ENCODE measurements around the gene TIMM50. TPM values are rescaled to one million over a fixed set of nuclear protein-coding genes. Genes with fewer than 3 reads are reported as not detected.

TIMM50 gene
- total and polyA plus RNA-seq, 7 donors = 70.5 to 189 (median 86.1) TPM

DNA sequence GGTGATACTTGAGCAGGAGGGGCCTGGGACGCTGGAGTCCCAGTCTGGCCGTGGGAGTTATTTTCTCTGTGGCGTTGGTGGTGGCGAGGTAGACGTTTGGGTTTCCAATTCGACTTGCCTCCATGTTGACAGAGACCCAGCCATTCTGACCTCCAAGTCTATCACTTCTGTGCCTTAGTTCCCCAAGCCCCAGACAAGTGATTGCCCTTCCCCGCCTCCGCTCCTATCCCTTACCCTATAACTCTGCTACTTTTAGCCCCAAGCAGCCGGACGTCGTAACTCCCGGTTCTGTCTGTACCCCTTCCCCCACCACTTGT is 549 bp downstream of the TIMM50 start:
- peak overlapping the region; percentile 95 for H3K27ac ChIP-seq
- TF ChIP-seq, protein P1, sequence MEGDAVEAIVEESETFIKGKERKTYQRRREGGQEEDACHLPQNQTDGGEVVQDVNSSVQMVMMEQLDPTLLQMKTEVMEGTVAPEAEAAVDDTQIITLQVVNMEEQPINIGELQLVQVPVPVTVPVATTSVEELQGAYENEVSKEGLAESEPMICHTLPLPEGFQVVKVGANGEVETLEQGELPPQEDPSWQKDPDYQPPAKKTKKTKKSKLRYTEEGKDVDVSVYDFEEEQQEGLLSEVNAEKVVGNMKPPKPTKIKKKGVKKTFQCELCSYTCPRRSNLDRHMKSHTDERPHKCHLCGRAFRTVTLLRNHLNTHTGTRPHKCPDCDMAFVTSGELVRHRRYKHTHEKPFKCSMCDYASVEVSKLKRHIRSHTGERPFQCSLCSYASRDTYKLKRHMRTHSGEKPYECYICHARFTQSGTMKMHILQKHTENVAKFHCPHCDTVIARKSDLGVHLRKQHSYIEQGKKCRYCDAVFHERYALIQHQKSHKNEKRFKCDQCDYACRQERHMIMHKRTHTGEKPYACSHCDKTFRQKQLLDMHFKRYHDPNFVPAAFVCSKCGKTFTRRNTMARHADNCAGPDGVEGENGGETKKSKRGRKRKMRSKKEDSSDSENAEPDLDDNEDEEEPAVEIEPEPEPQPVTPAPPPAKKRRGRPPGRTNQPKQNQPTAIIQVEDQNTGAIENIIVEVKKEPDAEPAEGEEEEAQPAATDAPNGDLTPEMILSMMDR (IDR thresholded peaks at IDR 0.05) = no peak
- intact Hi-C loops (cut with DNase I) = no loop called here

DNA sequence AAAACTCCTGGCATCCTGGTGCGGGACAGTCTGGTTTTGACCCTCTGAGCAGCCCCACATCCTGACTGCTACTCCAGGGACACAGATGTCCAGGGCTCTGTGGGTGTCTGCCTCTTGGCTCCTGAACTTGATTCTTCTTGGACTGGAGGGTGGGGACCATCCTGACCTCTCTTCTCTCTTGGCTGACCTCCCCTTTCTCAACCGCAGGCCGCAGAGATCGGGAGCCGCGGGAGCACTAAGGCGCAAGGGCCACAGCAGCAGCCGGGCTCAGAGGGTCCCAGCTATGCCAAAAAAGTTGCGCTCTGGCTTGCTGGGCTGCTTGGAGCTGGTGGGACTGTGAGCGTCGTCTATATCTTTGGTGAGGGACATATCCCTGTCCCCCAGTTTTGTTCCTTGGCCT is 1.0 kb downstream of the TIMM50 start:
- Histone ChIP-seq H3K27me3 (ENCODE audit: insufficient read depth in 3 of 3, low read length in 2 of 3) (no peaks in the 10 kb centered on the region), H3K27ac (no peak overlapping the region), H3K4me3 (peak overlapping the region; percentile 97), H3K9me3 (no peaks in the 10 kb centered on the region), H3K36me3 (ENCODE audit: insufficient read depth in 1 of 2, low read depth in 1 of 2) (peaks cover 0 to 49% of the 10 kb centered on the region in 2 donors), H3K4me1 (peaks cover 10% of the 10 kb centered on the region)
- 61 to 62% (median 61%) methylated on average over 11 of the region's 11 CpGs for WGBS, 3 donors
- ATAC-seq (no peak), DNase-seq (no peak)
- TF ChIP-seq, protein P1 (IDR thresholded peaks at IDR 0.05) = no peak
- intact Hi-C loops (cut with DNase I) = no loop called here

More for the DNA sequence above, 549 bp downstream of the TIMM50 start:
- ATAC-seq (no peak), DNase-seq (no peak)
- H3K27me3 ChIP-seq (ENCODE audit: insufficient read depth in 3 of 3, low read length in 2 of 3) = no peaks in the 10 kb centered on the region
- peaks cover 0 to 48% of the 10 kb centered on the region in 2 donors for H3K36me3 ChIP-seq (ENCODE audit: insufficient read depth in 1 of 2, low read depth in 1 of 2)
- WGBS, 3 donors = 1% methylated on average over 12 of the region's 12 CpGs
- peaks cover 10% of the 10 kb centered on the region for H3K4me1 ChIP-seq
- peak overlapping the region; percentile 97 for H3K4me3 ChIP-seq
- H3K9me3 ChIP-seq = no peaks in the 10 kb centered on the region

DNA sequence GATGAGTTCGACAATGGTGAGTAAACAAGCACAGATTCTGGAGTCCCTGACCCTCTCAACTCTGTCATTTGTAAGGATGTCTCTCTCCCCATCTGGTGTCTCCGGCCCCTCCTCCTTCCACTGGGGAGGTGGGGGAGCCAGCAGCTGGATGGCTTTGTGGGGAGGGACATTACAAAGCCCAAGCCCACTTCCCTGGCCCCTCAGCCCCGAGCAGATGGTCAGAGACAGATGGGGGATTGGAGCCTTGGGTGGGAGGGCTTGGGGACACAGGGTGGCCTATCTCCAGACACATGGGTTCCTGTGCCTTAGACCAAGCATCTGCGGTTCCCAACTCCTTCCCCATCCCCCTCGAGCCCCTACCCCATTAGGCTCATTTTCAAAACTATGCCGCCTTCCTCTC is 2.5 kb downstream of the TIMM50 start:
- H3K4me3 ChIP-seq = no peak overlapping the region
- H3K9me3 ChIP-seq = no peaks in the 10 kb centered on the region
- H3K36me3 ChIP-seq (ENCODE audit: insufficient read depth in 1 of 2, low read depth in 1 of 2) = peaks cover 0 to 56% of the 10 kb centered on the region in 2 donors
- ATAC-seq (no peak), DNase-seq (no peak)
- peaks cover 10% of the 10 kb centered on the region for H3K4me1 ChIP-seq
- intact Hi-C loops (cut with DNase I) = no loop called here
- H3K27me3 ChIP-seq (ENCODE audit: insufficient read depth in 3 of 3, low read length in 2 of 3) = no peaks in the 10 kb centered on the region
- TF ChIP-seq, protein P1 (IDR thresholded peaks at IDR 0.05) = no peak
- no peak overlapping the region for H3K27ac ChIP-seq
- WGBS, 3 donors = 43 to 54% (median 54%) methylated on average over 6 of the region's 6 CpGs

DNA sequence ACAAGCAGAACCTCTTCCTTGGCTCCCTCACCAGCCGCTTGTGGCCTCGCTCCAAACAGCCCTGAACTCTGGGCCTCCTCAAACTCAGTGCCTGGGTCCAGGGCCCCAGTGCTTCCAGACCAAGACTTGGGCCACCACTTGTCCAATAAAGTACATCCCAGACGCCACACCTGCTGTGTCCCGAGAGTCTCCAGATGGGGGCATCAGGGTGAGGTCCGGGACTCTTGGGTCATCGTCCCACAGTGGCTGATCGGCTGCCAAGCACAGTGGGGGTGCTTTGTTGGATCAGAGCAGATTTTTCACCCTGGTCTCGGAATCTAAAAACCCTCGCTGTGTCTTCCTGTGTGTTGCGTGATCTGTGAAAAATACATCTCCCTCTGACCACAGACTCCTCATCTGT is 9.1 kb downstream of the TIMM50 start:
- ATAC-seq = no peak
- Histone ChIP-seq H3K36me3 (ENCODE audit: insufficient read depth in 1 of 2, low read depth in 1 of 2) (peaks cover 13 to 76% of the 10 kb centered on the region in 2 donors), H3K4me3 (no peak overlapping the region), H3K27ac (no peak overlapping the region), H3K9me3 (no peaks in the 10 kb centered on the region), H3K4me1 (no peaks in the 10 kb centered on the region), H3K27me3 (ENCODE audit: insufficient read depth in 3 of 3, low read length in 2 of 3) (no peaks in the 10 kb centered on the region)
- DNase-seq = no peak
- WGBS, 3 donors = 70 to 72% (median 72%) methylated on average over 10 of the region's 10 CpGs
- TF ChIP-seq, protein P1 (IDR thresholded peaks at IDR 0.05) = no peak
- intact Hi-C loops (cut with DNase I) = no loop called here

DNA sequence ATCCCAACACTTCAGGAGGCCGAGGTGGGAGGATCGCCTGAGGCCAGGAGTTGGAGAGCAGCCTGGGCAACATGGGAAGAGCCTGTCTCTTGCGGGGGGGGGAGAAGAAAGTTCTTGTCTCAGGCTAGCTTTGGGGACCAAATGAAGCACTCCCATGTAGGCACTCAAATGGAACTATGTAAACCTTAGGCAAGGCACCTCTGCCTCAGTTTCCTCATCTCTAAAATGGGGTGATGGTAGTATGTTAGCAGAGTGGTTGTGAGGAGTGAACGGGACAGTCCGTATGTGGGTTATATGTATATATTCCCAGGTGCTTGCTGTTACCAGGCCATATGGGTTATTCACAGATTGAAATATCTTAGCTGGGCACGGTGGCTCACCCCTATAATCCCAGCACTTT is 11.6 kb downstream of the TIMM50 start:
- Histone ChIP-seq H3K4me1 (no peaks in the 10 kb centered on the region), H3K9me3 (no peaks in the 10 kb centered on the region), H3K27ac (no peak overlapping the region), H3K27me3 (ENCODE audit: insufficient read depth in 3 of 3, low read length in 2 of 3) (peaks cover 0 to 14% (median 0%) of the 10 kb centered on the region in 3 donors), H3K36me3 (ENCODE audit: insufficient read depth in 1 of 2, low read depth in 1 of 2) (peaks cover 13 to 52% of the 10 kb centered on the region in 2 donors), H3K4me3 (no peak overlapping the region)
- DNase-seq = no peak
- intact Hi-C loops (cut with DNase I) = no loop called here
- no peak for ATAC-seq
- TF ChIP-seq, protein P1 (IDR thresholded peaks at IDR 0.05) = no peak
- 89 to 93% (median 91%) methylated on average over 6 of the region's 6 CpGs for WGBS, 3 donors
